Measurements from ENCODE around the gene CARS1. TPM values are rescaled to one million over a fixed set of nuclear protein-coding genes. Genes with fewer than 3 reads are reported as not detected.

CARS1 gene
- total RNA-seq, 4 donors from 2014 or later, result 37.0 to 61.3 (median 52.3) TPM

GRCh38 chr11:2955906-2956476 is 101.2 kb downstream of the CARS1 start:
- intact Hi-C loops (cut with DNase I; ENCODE audit: low total_unique reads) (no loop called here), in situ Hi-C loops (cut with MboI; ENCODE audit: low pct_ligation_motif_present in 1 of 4, low pct_unique_long_range_greater_than_20kb in 1 of 4, low sequenced_read_pairs in 3 of 4) (no loop called here)
- Histone ChIP-seq H3K27me3 (no peaks in the 10 kb centered on the region), H3K4me3 (no peak overlapping the region), H3K9me3 (no peaks in the 10 kb centered on the region), H3K27ac (no peak overlapping the region), H3K4me1 (no peaks in the 10 kb centered on the region), H3K36me3 (peaks cover 0 to 77% (median 38%) of the 10 kb centered on the region in 4 donors)
- no peak for DNase-seq
- 90% methylated on average over 6 of the region's 6 CpGs; no CpG with 5 or more reads in 1 of the 2 donors for WGBS, 2 donors (ENCODE audit: low coverage in 1 of 2)
- TF ChIP-seq POLR2AphosphoS5 (IDR thresholded peaks at IDR 0.05), result no peak
- TF ChIP-seq, protein P1, sequence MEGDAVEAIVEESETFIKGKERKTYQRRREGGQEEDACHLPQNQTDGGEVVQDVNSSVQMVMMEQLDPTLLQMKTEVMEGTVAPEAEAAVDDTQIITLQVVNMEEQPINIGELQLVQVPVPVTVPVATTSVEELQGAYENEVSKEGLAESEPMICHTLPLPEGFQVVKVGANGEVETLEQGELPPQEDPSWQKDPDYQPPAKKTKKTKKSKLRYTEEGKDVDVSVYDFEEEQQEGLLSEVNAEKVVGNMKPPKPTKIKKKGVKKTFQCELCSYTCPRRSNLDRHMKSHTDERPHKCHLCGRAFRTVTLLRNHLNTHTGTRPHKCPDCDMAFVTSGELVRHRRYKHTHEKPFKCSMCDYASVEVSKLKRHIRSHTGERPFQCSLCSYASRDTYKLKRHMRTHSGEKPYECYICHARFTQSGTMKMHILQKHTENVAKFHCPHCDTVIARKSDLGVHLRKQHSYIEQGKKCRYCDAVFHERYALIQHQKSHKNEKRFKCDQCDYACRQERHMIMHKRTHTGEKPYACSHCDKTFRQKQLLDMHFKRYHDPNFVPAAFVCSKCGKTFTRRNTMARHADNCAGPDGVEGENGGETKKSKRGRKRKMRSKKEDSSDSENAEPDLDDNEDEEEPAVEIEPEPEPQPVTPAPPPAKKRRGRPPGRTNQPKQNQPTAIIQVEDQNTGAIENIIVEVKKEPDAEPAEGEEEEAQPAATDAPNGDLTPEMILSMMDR (IDR thresholded peaks at IDR 0.05), result no peak
- TF ChIP-seq POLR2A (IDR thresholded peaks at IDR 0.05), result no peak
- TF ChIP-seq EP300 (IDR thresholded peaks at IDR 0.05; ENCODE audit: low read depth), result no peak

DNA sequence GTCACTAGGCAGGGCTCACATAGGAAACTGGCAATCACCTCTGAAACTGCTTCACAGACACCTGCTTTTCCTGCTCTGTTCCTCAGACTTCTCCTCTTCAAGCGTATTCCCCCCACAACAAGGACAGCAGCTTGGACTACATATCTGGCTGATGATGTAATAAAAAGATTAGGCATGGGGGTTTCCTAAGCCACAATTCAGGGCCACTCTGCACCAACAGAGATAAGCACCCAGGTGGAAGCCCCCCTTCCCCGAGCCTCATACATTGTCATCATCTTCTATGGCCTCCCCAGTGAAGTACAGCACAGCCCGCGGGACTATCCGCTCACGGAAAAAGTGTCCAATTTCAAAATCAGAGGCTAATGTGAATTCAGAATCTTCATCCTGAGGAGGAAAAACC is 103.0 kb downstream of the CARS1 start:
- no peak overlapping the region for H3K4me3 ChIP-seq
- no peak for TF ChIP-seq POLR2A (IDR thresholded peaks at IDR 0.05)
- TF ChIP-seq POLR2AphosphoS5 (IDR thresholded peaks at IDR 0.05), result no peak
- no peak for TF ChIP-seq EP300 (IDR thresholded peaks at IDR 0.05; ENCODE audit: low read depth)
- TF ChIP-seq, protein P1 (IDR thresholded peaks at IDR 0.05), result no peak
- in situ Hi-C loops (cut with MboI; ENCODE audit: low pct_ligation_motif_present in 1 of 4, low pct_unique_long_range_greater_than_20kb in 1 of 4, low sequenced_read_pairs in 3 of 4) (no loop called here), intact Hi-C loops (cut with DNase I; ENCODE audit: low total_unique reads) (no loop called here)
- no peak for DNase-seq
- no peaks in the 10 kb centered on the region for H3K27me3 ChIP-seq
- 94 to 95% methylated on average over 5 to 6 of the region's 6 CpGs for WGBS, 2 donors (ENCODE audit: low coverage in 1 of 2)
- peaks cover 0 to 75% (median 37%) of the 10 kb centered on the region in 4 donors for H3K36me3 ChIP-seq
- H3K4me1 ChIP-seq, result no peaks in the 10 kb centered on the region
- H3K9me3 ChIP-seq, result no peaks in the 10 kb centered on the region
- H3K27ac ChIP-seq, result no peak overlapping the region

DNA sequence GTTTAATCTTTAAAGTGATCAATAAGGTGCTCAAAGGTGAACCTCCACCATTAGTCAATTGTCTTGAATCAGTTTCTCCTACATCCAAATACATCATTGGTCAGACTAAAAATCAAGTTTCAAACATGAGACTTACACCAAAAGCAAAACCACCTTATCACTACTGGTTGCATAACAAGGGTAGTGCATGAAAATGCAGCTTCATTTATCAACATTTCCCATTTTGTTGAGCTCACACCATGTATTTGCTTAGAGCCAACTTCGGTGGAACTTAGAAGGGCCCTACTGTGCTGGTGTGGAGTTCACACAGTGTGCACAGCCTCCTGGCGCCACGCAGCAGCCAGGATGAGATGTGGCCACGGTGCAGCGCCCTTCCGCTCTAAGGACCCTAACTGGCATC is 104.9 kb downstream of the CARS1 start:
- no peak for DNase-seq
- Histone ChIP-seq H3K4me3 (no peak overlapping the region), H3K27me3 (no peaks in the 10 kb centered on the region), H3K9me3 (no peaks in the 10 kb centered on the region), H3K4me1 (no peaks in the 10 kb centered on the region), H3K36me3 (peaks cover 0 to 66% (median 29%) of the 10 kb centered on the region in 4 donors), H3K27ac (peak overlapping the region in 1 of 4 donors; percentile 12)
- in situ Hi-C loops (cut with MboI; ENCODE audit: low pct_ligation_motif_present in 1 of 4, low pct_unique_long_range_greater_than_20kb in 1 of 4, low sequenced_read_pairs in 3 of 4) (no loop called here), intact Hi-C loops (cut with DNase I; ENCODE audit: low total_unique reads) (no loop called here)
- TF ChIP-seq POLR2A (IDR thresholded peaks at IDR 0.05), result no peak
- TF ChIP-seq POLR2AphosphoS5 (IDR thresholded peaks at IDR 0.05), result no peak
- TF ChIP-seq EP300 (IDR thresholded peaks at IDR 0.05; ENCODE audit: low read depth), result no peak
- TF ChIP-seq, protein P1 (IDR thresholded peaks at IDR 0.05), result no peak
- 77% methylated on average over 6 of the region's 6 CpGs; no CpG with 5 or more reads in 1 of the 2 donors for WGBS, 2 donors (ENCODE audit: low coverage in 1 of 2)

- DNase-seq, result no peak
- in situ Hi-C loops (cut with MboI; ENCODE audit: low pct_ligation_motif_present in 1 of 4, low pct_unique_long_range_greater_than_20kb in 1 of 4, low sequenced_read_pairs in 3 of 4) (no loop called here), intact Hi-C loops (cut with DNase I; ENCODE audit: low total_unique reads) (no loop called here)
- peak overlapping the region in 1 of 4 donors; percentile 12 for H3K27ac ChIP-seq
- WGBS, 2 donors (ENCODE audit: low coverage in 1 of 2), result 74 to 76% methylated on average over 5 to 9 of the region's 9 CpGs
- H3K4me1 ChIP-seq, result peaks cover 0 to under 1% (median 0%) of the 10 kb centered on the region in 4 donors
- H3K27me3 ChIP-seq, result no peaks in the 10 kb centered on the region
- peaks cover 0 to 59% (median 24%) of the 10 kb centered on the region in 4 donors for H3K36me3 ChIP-seq
- no peak overlapping the region for H3K4me3 ChIP-seq
- H3K9me3 ChIP-seq, result no peaks in the 10 kb centered on the region
- TF ChIP-seq POLR2AphosphoS5 (IDR thresholded peaks at IDR 0.05) (no peak), EP300 (IDR thresholded peaks at IDR 0.05; ENCODE audit: low read depth) (no peak), POLR2A (IDR thresholded peaks at IDR 0.05) (no peak)
- TF ChIP-seq, protein P1 (IDR thresholded peaks at IDR 0.05), result no peak
These were observed 105.8 kb downstream of the CARS1 start for GRCh38 chr11:2951231-2952110.

Data from transverse colon (tissue), 4 donors.